HepG2 (cell line): Measurements from ENCODE around the gene SEMA4B. TPM values are rescaled to one million over a fixed set of nuclear protein-coding genes. Genes with fewer than 3 reads are reported as not detected.

ENCODE experiments used
- ATF7-NPFF ChIP-seq: sonication (generic); formaldehyde crosslinking; IDR thresholded peaks from 2 replicates; pipeline ENCODE4 v1.8.1; 2023; ENCODE audit warnings: mild to moderate bottlenecking, low read depth, missing genetic modification reagents, moderate library complexity
- CHD2 ChIP-seq: IDR thresholded peaks from 2 replicates; pipeline ENCODE4 v1.6.1; 2011; ENCODE audit warnings: low read depth, low read length, improper control_type of control experiment
- ELF3 ChIP-seq: IDR thresholded peaks from 2 replicates; pipeline ENCODE4 v1.6.1; 2016; ENCODE audit warnings: missing genetic modification reagents, missing compliant biosample characterization
- HBP1 ChIP-seq: IDR thresholded peaks from 2 replicates; pipeline ENCODE4 v1.6.1; 2016; ENCODE audit warnings: low read depth, control low read depth
- ISX ChIP-seq: sonication (generic); formaldehyde crosslinking; conservative IDR thresholded peaks from 2 replicates; pipeline ENCODE4 v1.5.0; 2020; ENCODE audit warnings: missing genetic modification reagents
- NAIF1 ChIP-seq: sonication (generic); formaldehyde crosslinking; IDR thresholded peaks from 2 replicates; pipeline ENCODE4 v1.5.0; 2020; ENCODE audit warnings: mild to moderate bottlenecking, missing genetic modification reagents, borderline replicate concordance
- NR2F2 ChIP-seq: IDR thresholded peaks from 2 replicates; pipeline ENCODE4 v1.6.1; 2012; ENCODE audit warnings: low read depth, inconsistent platforms, borderline replicate concordance
- RXRA ChIP-seq: sonication (generic); formaldehyde crosslinking; IDR thresholded peaks from 2 replicates; pipeline ENCODE4 v1.5.1; 2020; ENCODE audit warnings: missing genetic modification reagents
- SOX6 ChIP-seq, 2 experiments: fragments of 450-650 bp in 1 of 2; sonication (generic) in 1 of 2; formaldehyde crosslinking in 1 of 2; IDR thresholded peaks; 2 replicates each; pipeline versions ENCODE4 v1.4.0 to v1.6.1; 2017 to 2020; ENCODE audit warnings: antibody characterized with exemption in 1 of 2, mild to moderate bottlenecking in 1 of 2, missing genetic modification reagents in 1 of 2
- STAT5B ChIP-seq: sonication (generic); formaldehyde crosslinking; IDR thresholded peaks from 2 replicates; pipeline ENCODE4 v1.4.0; 2020; ENCODE audit warnings: missing genetic modification reagents
- ZNF207 ChIP-seq: fragments of 450-650 bp; IDR thresholded peaks from 2 replicates; pipeline ENCODE4 v1.6.1; 2016; ENCODE audit warnings: antibody characterized with exemption, borderline replicate concordance
- ZNF235 ChIP-seq: sonication (generic); formaldehyde crosslinking; IDR thresholded peaks from 2 replicates; pipeline ENCODE4 v1.8.1; 2023; ENCODE audit warnings: mild to moderate bottlenecking, missing genetic modification reagents, borderline replicate concordance
- ZNF260 ChIP-seq: sonication (generic); formaldehyde crosslinking; IDR thresholded peaks from 2 replicates; pipeline ENCODE4 v1.4.0; 2020; ENCODE audit warnings: missing genetic modification reagents, low read depth, mild to moderate bottlenecking, borderline replicate concordance
- ZNF3 ChIP-seq: IDR thresholded peaks from 2 replicates; pipeline ENCODE4 v1.7.0; 2017; ENCODE audit warnings: inconsistent platforms
- ZNF367 ChIP-seq: sonication (generic); formaldehyde crosslinking; IDR thresholded peaks from 2 replicates; pipeline ENCODE4 v1.4.0; 2020; ENCODE audit warnings: missing genetic modification reagents, borderline replicate concordance
- ZNF441 ChIP-seq: sonication (generic); formaldehyde crosslinking; IDR thresholded peaks from 2 replicates; pipeline ENCODE4 v1.7.0; 2021; ENCODE audit warnings: missing genetic modification reagents, borderline replicate concordance
- ZNF850 ChIP-seq: sonication (generic); formaldehyde crosslinking; conservative IDR thresholded peaks from 2 replicates; pipeline ENCODE4 v1.9.0; 2021; ENCODE audit warnings: mild to moderate bottlenecking, missing genetic modification reagents
- polyA plus RNA-seq, 8 experiments: library from polyadenylated mRNA; depleted of rRNA in 3 of 8; stranded (reverse) in 7 of 8; unstranded in 1 of 8; fragments of >200 nt; fragmentation: Illumina TruSeq in 4 of 8; extraction: Trizol in 4 of 8; gene quantifications; 2 replicates each; pipeline versions ENCODE4 v1.2.1 to v1.2.3, GENCODE V29; 2011 to 2016; ENCODE audit warnings: low read depth in 4 of 8, missing spikeins in 1 of 8, mixed read lengths in 1 of 8; ENCODE audit not compliant: insufficient read depth in 1 of 8
- total RNA-seq, 5 experiments: library from RNA; depleted of rRNA; stranded (reverse); fragments of >200 nt; fragmentation: Illumina TruSeq; extraction: Trizol; gene quantifications; 2 replicates each; pipeline ENCODE4 v1.2.3, GENCODE V29; 2016; ENCODE audit warnings: low read depth in 1 of 5
- TF ChIP-seq, protein P1 (sequence below): sonication (generic); formaldehyde crosslinking; IDR thresholded peaks from 2 replicates; pipeline ENCODE4 v1.8.0; 2022; ENCODE audit warnings: mild to moderate bottlenecking, missing genetic modification reagents, moderate library complexity
- TF ChIP-seq, protein P2 (sequence below): sonication (generic); formaldehyde crosslinking; IDR thresholded peaks from 2 replicates; pipeline ENCODE4 v1.4.0; 2020; ENCODE audit warnings: missing genetic modification reagents
- TF ChIP-seq, protein P3 (sequence below): sonication (generic); formaldehyde crosslinking; IDR thresholded peaks from 2 replicates; pipeline ENCODE4 v1.5.1; 2020; ENCODE audit warnings: missing genetic modification reagents, mild to moderate bottlenecking, borderline replicate concordance

Gene SEMA4B
- total and polyA plus RNA-seq, 2 of the 13 experiments (the other 11 are each of a cell fraction or from before 2014, with no cell fraction given): 2.1 to 17.0 TPM

DNA sequence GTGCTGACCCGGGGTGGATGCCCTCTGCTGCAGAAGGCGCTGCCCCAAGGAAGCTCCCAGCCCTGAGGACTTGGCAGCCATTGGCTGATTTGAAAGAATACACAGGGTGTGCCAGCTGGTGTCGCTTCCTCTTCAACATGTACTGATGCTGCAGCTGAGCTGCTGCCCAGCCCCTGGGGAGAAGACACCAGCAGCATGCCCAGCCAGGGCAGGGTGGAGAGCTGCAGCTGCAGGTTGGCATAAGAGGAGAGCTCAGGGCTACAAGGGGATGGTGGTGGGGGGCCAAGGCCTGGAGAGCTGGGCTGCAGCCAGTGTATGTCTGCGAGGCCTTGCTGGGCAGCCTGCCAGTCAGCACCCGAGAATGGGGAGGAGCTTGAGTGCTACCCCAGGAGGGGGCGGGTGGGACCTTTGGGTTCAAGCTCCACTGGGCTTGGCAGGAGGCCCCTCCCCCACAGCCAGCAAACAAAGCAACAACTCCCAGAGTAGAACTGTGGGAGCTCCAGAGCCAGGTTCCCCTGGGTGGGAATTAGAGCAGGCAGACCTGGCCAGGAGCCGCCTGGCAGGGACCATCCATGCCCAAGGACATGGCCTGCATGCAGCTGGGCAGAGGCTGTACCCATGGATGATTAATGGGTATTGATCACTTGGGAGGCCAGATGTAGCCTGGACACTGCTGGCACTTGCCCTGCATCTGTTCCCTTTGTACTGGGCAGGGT lies 9.2 kb upstream of the SEMA4B start (continued):
- TF ChIP-seq NR2F2 (no peak), HBP1 (CRISPR knock-in tag) (no peak), ZNF207 (no peak), RXRA (CRISPR knock-in tag) (peak; percentile 76), SOX6 (IDR thresholded peaks at IDR 0.05) (no peak), SOX6 (CRISPR knock-in tag; IDR thresholded peaks at IDR 0.05) (peak; percentile 67), STAT5B (CRISPR knock-in tag) (0 out of 2 replicates have a peak, but pooled peaks have one; percentile 9), ZNF3 (CRISPR knock-in tag) (no peak), ZNF260 (CRISPR knock-in tag) (no peak), ATF7-NPFF (CRISPR knock-in tag) (no peak), ELF3 (CRISPR knock-in tag) (0 out of 2 replicates have a peak, but pooled peaks have one; percentile 13), ISX (CRISPR knock-in tag) (no peak), ZNF235 (CRISPR knock-in tag) (no peak), ZNF441 (CRISPR knock-in tag) (0 out of 2 replicates have a peak, but pooled peaks have one; percentile 57), ZNF367 (CRISPR knock-in tag) (no peak), NAIF1 (no peak), ZNF850 (CRISPR knock-in tag) (no peak), CHD2 (peak; percentile 35; the same call in 1 of the 2 replicates)
- TF ChIP-seq, protein P1, sequence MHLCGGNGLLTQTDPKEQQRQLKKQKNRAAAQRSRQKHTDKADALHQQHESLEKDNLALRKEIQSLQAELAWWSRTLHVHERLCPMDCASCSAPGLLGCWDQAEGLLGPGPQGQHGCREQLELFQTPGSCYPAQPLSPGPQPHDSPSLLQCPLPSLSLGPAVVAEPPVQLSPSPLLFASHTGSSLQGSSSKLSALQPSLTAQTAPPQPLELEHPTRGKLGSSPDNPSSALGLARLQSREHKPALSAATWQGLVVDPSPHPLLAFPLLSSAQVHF (CRISPR knock-in tag): no peak
- TF ChIP-seq, protein P2, sequence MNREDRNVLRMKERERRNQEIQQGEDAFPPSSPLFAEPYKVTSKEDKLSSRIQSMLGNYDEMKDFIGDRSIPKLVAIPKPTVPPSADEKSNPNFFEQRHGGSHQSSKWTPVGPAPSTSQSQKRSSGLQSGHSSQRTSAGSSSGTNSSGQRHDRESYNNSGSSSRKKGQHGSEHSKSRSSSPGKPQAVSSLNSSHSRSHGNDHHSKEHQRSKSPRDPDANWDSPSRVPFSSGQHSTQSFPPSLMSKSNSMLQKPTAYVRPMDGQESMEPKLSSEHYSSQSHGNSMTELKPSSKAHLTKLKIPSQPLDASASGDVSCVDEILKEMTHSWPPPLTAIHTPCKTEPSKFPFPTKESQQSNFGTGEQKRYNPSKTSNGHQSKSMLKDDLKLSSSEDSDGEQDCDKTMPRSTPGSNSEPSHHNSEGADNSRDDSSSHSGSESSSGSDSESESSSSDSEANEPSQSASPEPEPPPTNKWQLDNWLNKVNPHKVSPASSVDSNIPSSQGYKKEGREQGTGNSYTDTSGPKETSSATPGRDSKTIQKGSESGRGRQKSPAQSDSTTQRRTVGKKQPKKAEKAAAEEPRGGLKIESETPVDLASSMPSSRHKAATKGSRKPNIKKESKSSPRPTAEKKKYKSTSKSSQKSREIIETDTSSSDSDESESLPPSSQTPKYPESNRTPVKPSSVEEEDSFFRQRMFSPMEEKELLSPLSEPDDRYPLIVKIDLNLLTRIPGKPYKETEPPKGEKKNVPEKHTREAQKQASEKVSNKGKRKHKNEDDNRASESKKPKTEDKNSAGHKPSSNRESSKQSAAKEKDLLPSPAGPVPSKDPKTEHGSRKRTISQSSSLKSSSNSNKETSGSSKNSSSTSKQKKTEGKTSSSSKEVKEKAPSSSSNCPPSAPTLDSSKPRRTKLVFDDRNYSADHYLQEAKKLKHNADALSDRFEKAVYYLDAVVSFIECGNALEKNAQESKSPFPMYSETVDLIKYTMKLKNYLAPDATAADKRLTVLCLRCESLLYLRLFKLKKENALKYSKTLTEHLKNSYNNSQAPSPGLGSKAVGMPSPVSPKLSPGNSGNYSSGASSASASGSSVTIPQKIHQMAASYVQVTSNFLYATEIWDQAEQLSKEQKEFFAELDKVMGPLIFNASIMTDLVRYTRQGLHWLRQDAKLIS (CRISPR knock-in tag): no peak
- TF ChIP-seq, protein P3, sequence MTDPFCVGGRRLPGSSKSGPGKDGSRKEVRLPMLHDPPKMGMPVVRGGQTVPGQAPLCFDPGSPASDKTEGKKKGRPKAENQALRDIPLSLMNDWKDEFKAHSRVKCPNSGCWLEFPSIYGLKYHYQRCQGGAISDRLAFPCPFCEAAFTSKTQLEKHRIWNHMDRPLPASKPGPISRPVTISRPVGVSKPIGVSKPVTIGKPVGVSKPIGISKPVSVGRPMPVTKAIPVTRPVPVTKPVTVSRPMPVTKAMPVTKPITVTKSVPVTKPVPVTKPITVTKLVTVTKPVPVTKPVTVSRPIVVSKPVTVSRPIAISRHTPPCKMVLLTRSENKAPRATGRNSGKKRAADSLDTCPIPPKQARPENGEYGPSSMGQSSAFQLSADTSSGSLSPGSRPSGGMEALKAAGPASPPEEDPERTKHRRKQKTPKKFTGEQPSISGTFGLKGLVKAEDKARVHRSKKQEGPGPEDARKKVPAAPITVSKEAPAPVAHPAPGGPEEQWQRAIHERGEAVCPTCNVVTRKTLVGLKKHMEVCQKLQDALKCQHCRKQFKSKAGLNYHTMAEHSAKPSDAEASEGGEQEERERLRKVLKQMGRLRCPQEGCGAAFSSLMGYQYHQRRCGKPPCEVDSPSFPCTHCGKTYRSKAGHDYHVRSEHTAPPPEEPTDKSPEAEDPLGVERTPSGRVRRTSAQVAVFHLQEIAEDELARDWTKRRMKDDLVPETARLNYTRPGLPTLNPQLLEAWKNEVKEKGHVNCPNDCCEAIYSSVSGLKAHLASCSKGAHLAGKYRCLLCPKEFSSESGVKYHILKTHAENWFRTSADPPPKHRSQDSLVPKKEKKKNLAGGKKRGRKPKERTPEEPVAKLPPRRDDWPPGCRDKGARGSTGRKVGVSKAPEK (CRISPR knock-in tag): no peak
